HG02852 (cell line): ENCODE results near the gene TNFRSF11A.
A peak's percentile ranks its signal among the peaks of the same experiment; 100 is the strongest.

Source experiments
- ATAC-seq: cut with Tn5 transposase; IDR thresholded peaks from one replicate; pipeline ENCODE4 v1.9.1; 2021; ENCODE audit warnings: mild to moderate bottlenecking, moderate library complexity; ENCODE audit not compliant: unreplicated experiment

The TNFRSF11A gene

GRCh38 chr18:62324181-62324828 lies 805 bp upstream of the TNFRSF11A start:
- no peak for ATAC-seq

GRCh38 chr18:62325806-62326645 lies 916 bp downstream of the TNFRSF11A start:
- ATAC-seq = peak; percentile 40

GRCh38 chr18:62326646-62327348 lies 1.7 kb downstream of the TNFRSF11A start:
- no peak for ATAC-seq

GRCh38 chr18:62327977-62328376 lies 2.9 kb downstream of the TNFRSF11A start:
- no peak for ATAC-seq

- no peak for ATAC-seq
These were observed 3.7 kb downstream of the TNFRSF11A start for GRCh38 chr18:62328586-62329525.

GRCh38 chr18:62329691-62330454 lies 4.8 kb downstream of the TNFRSF11A start:
- no peak for ATAC-seq

GRCh38 chr18:62330650-62331049 lies 5.5 kb downstream of the TNFRSF11A start:
- ATAC-seq = no peak

GRCh38 chr18:62331581-62332356 lies 6.7 kb downstream of the TNFRSF11A start:
- no peak for ATAC-seq

GRCh38 chr18:62332431-62332830 lies 7.3 kb downstream of the TNFRSF11A start:
- no peak for ATAC-seq

GRCh38 chr18:62332964-62333695 lies 8.0 kb downstream of the TNFRSF11A start:
- ATAC-seq = no peak

- no peak for ATAC-seq
These were observed 9.0 kb downstream of the TNFRSF11A start for GRCh38 chr18:62334120-62334519.

- ATAC-seq = no peak
These were observed 10.4 kb downstream of the TNFRSF11A start for GRCh38 chr18:62335494-62335893.

GRCh38 chr18:62336618-62337017 lies 11.5 kb downstream of the TNFRSF11A start:
- no peak for ATAC-seq

- no peak for ATAC-seq
These were observed 12.2 kb downstream of the TNFRSF11A start for GRCh38 chr18:62337336-62337735.

GRCh38 chr18:62338446-62339105 lies 13.5 kb downstream of the TNFRSF11A start:
- ATAC-seq = no peak

- no peak for ATAC-seq
These were observed 14.2 kb downstream of the TNFRSF11A start for GRCh38 chr18:62339106-62339988.

GRCh38 chr18:62340996-62341395 lies 15.9 kb downstream of the TNFRSF11A start:
- ATAC-seq = no peak
